RWPE1 (cell line): ENCODE results near the gene TES.

Experiments used
- CTCF ChIA-PET: fragments of 350-600 bp; sonication (Branson Sonifier 250); formaldehyde crosslinking; extraction: SDS; loops from one replicate; lab custom pipeline; 2021; lab: Yijun Ruan, JAX
- POLR2A ChIA-PET: fragments of 400-600 bp; formaldehyde crosslinking; extraction: SDS; loops from one replicate; lab custom pipeline; 2020; ENCODE audit warnings: antibody characterized with exemption; ENCODE audit not compliant: low non-redundant PET; lab: Yijun Ruan, JAX
- DNase-seq: peaks from one replicate; pipeline ENCODE4 v3.0.0; 2012; ENCODE audit warnings: low spot score
- H3K27ac ChIP-seq: fragments of 450-650 bp; 2 replicates; pipeline ENCODE4 v1.5.1; 2017
- TF ChIP-seq, protein P1 (sequence below): fragments of 450-650 bp; conservative IDR thresholded peaks from 2 replicates; pipeline ENCODE4 v1.5.1; 2017; ENCODE audit warnings: low read depth, mild to moderate bottlenecking

The TES gene

DNA sequence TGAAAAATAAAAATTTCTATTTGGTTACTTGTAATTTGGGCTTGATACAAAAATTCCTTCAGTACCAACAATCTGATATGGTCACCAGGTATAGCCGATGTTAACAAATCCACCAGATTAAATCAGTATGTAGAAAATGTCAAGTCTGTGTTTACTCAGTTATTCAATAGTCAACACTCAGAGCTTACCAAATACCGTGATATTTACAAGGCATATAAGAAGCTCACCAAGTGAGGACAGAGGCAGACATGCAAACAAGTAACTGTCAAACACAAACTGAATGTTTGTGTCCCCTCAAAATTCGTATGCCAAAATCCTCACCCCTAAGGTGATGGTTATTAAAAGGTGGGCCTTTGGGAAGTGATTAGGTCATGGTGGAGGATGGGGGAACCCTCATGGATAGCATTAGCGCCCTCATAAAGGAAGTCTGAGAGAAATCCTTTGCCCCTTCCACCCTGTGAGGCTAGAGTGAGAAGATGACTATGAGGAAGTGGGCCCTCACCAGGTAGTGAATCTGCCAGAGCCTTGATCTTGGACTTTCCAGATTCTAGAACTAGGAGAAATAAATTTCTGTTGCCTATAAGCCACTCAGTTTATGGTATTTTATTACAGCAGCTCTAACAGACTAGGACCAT is 63.1 kb downstream of the TES start:
- CTCF ChIA-PET = interaction anchor here (0.5 to 0.6 kb wide), 2 partner anchors 67 to 122 kb away, joined by 3 read pairs; no protein-coding TSS in a partner anchor
- POLR2A ChIA-PET = no interaction called here
- DNase-seq = no peak
- TF ChIP-seq, protein P1, sequence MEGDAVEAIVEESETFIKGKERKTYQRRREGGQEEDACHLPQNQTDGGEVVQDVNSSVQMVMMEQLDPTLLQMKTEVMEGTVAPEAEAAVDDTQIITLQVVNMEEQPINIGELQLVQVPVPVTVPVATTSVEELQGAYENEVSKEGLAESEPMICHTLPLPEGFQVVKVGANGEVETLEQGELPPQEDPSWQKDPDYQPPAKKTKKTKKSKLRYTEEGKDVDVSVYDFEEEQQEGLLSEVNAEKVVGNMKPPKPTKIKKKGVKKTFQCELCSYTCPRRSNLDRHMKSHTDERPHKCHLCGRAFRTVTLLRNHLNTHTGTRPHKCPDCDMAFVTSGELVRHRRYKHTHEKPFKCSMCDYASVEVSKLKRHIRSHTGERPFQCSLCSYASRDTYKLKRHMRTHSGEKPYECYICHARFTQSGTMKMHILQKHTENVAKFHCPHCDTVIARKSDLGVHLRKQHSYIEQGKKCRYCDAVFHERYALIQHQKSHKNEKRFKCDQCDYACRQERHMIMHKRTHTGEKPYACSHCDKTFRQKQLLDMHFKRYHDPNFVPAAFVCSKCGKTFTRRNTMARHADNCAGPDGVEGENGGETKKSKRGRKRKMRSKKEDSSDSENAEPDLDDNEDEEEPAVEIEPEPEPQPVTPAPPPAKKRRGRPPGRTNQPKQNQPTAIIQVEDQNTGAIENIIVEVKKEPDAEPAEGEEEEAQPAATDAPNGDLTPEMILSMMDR = no peak
- H3K27ac ChIP-seq = no peak overlapping the region

GRCh38 chr7:116273918-116274301 is 63.6 kb downstream of the TES start:
- ChIA-PET POLR2A (no interaction called here), CTCF (interaction anchor here (0.6 kb wide), 1 partner anchor 122 kb away, joined by 3 read pairs; no protein-coding TSS in a partner anchor)
- TF ChIP-seq, protein P1 = no peak
- DNase-seq = no peak
- H3K27ac ChIP-seq = no peak overlapping the region

- ChIA-PET CTCF (no interaction called here), POLR2A (no interaction called here)
- DNase-seq = no peak
- TF ChIP-seq, protein P1 = no peak
- H3K27ac ChIP-seq = no peak overlapping the region
Observed at GRCh38 chr7:116277070-116277469, 66.7 kb downstream of the TES start.

DNA sequence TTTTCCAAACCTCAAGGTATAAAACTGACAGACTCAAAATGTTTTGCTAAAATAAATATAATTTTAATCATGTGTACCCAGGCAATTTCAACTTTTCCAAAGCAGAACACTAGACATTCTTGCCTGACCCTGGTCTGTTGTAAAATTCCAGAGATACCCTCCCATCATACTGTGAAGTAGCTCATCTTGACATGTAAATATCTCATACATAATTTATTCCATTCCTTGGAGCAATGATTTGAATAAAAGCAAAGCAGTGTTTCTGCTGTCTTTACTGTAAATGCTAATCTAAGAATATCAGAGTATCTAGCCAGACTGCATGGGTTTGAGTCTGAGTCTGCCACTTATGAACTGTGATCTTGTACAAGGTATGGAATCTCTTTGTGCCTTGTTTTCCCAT is 68.9 kb downstream of the TES start:
- no peak overlapping the region for H3K27ac ChIP-seq
- DNase-seq = no peak
- TF ChIP-seq, protein P1 = no peak
- CTCF ChIA-PET = interaction anchor here (0.6 kb wide), 1 partner anchor 35 kb away, joined by 3 read pairs; no protein-coding TSS in a partner anchor
- POLR2A ChIA-PET = no interaction called here

DNA sequence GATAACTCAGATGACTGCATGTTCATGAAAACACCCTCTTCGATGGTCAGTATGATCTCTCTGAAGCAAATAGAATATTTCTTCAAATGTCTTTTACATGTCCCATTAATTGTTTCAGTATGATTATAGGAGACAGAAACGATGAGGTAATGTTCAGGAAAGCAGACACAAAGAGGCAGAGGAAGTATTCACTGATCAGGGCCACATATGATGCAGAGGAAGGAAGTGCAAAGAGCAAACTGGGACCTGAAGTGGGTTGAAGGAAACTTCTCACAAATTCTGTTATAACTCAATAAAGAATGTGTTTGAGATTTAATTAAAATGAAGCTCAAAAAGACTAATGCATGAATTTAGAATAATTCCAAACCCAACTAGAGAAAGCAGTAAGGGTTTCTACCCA is 70.5 kb downstream of the TES start:
- ChIA-PET POLR2A (no interaction called here), CTCF (no interaction called here)
- TF ChIP-seq, protein P1 = no peak
- H3K27ac ChIP-seq = no peak overlapping the region
- DNase-seq = no peak

- CTCF ChIA-PET = no interaction called here
- POLR2A ChIA-PET = no interaction called here
- H3K27ac ChIP-seq = no peak overlapping the region
- TF ChIP-seq, protein P1 = no peak
- DNase-seq = no peak
Observed at GRCh38 chr7:116283595-116284204, 73.4 kb downstream of the TES start.
